GM21737 (cell line): Measurements from ENCODE around the gene LIPJ.

Experiments used
- ATAC-seq: cut with Tn5 transposase; IDR thresholded peaks from one replicate; pipeline ENCODE4 v1.9.1; 2021; ENCODE audit warnings: mild to moderate bottlenecking, moderate library complexity; ENCODE audit not compliant: unreplicated experiment

Gene LIPJ

GRCh38 chr10:88586462-88586861, at the start of gene LIPJ:
TSS of gene LIPJ (plus strand) at chr10:88586762. CDS start at chr10:88590688, 3,926 bp downstream.
- ATAC-seq = no peak

DNA sequence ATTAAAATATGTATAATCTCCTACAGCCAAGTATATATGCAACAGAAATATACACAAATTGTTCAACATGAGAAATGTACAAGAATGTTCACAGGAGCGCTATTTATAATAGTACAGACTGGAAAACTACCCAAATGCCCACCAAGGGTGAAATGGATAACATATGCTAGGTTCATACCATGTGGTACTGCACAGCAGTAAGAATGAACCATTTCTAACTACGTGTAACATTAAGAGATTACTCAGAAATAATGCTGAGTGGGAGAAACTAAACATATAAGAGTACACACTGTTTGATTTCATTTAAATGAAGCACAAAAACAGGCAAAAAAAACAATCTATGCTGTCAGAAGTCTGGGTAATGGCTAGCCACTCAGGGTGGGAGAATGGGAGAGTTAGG, 49.2 kb upstream of the LIPJ start:
- no peak for ATAC-seq

- ATAC-seq = no peak
These were observed 48.5 kb upstream of the LIPJ start for GRCh38 chr10:88538048-88538447.

- ATAC-seq = no peak
These were observed 46.2 kb upstream of the LIPJ start for GRCh38 chr10:88540351-88540750.

- no peak for ATAC-seq
These were observed 45.4 kb upstream of the LIPJ start for GRCh38 chr10:88541116-88541626.

DNA sequence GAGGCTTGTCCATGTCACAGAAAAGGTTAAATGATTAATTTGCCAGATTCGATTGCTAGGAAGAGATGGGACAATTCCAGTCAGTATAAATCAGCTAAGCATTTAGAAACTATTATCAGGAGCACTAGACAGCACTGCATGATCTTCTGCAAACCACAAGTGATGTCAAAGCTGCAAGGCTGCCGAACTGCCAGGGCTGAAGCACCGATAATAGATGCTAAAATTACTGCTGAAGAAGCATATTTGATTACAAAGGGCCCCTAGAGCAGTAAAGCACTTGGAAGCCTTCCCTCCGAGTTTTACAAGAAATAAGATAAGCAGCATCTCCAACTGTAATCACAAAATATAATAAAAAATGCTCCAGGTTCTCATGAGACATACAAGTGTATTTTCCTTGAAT, 44.0 kb upstream of the LIPJ start:
- no peak for ATAC-seq

- no peak for ATAC-seq
These were observed 42.3 kb upstream of the LIPJ start for GRCh38 chr10:88544140-88544870.

GRCh38 chr10:88545359-88545758, 41.2 kb upstream of the LIPJ start:
- ATAC-seq = no peak

DNA sequence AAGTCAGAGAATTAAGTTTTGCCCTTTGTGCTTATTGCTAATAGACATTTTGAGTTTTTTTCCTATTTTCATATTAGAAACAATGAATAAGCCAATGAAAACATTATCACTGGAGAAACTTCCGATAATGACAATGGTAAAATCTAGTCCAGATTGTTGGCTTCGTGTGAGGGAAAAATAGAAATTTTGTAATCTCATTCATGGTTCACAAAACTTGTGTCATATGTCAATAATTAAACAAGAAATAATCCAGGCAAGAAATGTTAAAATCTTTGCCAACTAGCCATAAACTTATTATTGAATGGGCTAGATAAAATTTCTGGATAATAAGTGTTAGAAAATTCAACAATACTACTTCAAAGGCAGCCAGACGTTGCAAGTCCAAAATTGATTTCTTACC, 40.1 kb upstream of the LIPJ start:
- ATAC-seq = no peak

GRCh38 chr10:88551246-88551645, 35.3 kb upstream of the LIPJ start:
- no peak for ATAC-seq

GRCh38 chr10:88553116-88553752, 33.3 kb upstream of the LIPJ start:
- ATAC-seq = peak; percentile 86

- ATAC-seq = no peak
These were observed 31.2 kb upstream of the LIPJ start for GRCh38 chr10:88555190-88555908.

DNA sequence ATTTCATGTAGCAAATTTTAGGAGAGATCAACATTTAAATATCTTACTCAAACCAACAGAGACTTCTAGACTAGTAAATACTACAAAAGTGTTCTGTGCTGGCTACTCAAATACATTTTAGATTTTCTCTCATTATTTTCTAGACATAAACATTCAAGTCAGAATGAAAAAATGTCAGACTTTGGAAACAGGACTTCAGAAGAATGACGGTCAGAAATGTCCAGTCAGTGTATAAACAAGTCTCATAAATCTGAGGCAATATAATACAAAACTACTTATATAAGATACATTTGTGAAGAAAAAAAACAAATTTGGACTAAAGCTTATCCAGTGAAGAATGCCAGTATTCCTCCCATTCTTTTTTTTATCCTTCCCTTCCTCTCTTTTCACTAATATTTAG, 29.3 kb upstream of the LIPJ start:
- ATAC-seq = no peak

DNA sequence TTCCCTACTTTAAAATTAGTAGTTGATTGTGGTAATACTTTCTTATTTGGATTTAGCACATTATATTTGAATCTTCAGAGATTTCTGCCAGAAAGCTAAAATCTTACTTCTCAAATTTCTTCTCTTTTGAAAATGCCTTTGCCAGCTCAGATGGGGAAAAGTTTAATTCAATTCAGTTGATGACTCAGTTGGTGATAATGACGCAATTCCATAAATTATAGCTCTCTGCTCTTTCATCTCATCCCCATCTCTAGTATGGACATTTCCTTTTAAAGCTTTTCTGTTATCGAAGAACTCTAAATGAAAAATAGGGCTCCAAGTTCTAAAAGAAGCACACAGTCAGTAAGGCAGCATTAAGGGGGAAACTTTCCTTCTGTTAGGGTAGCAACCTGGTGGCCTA, 28.9 kb upstream of the LIPJ start:
- no peak for ATAC-seq

- no peak for ATAC-seq
These were observed 24.4 kb upstream of the LIPJ start for GRCh38 chr10:88562152-88562551.

- no peak for ATAC-seq
These were observed 21.5 kb upstream of the LIPJ start for GRCh38 chr10:88565072-88565471.

DNA sequence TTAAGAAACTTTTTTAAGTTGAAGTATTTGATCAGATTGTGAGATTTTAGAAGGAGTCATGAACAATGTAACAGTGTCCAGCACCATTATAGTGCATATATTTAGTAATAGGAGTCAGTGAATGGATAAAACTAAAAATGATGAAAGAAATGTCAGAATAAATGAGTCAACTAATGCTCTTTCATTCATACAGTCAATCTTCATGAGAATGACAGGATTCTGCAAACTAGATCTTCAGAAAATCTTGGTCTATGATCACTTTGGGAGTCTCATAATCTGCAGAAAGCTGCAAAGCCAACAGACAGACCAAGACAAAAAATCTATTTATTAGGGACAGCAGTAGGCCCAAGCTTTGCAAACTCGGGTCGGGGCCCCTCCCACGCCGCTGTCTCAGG, 4.2 kb upstream of the LIPJ start:
- ATAC-seq = no peak

- peak; percentile 71 for ATAC-seq
These were observed 3.6 kb upstream of the LIPJ start, which contains the start of gene RNLS for GRCh38 chr10:88582806-88583583. TSS of gene RNLS (minus strand) at chr10:88583318.

DNA sequence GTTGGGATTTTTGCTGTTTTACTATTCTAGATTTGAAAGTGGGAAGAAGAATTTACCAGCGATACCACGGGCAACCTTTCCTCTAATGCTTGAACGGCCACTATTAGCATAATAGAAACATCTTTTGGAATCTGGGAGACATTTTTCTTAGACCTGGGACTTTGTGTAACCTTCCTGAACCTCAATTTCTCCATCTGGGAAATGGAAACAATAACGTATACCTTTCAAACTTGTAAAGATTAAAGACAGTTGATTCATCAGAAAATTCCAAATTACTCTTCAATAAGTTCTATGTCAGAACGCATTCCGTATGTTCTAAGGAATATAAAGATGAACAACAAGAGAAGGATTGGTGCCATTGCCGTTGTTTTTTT, 3.0 kb upstream of the LIPJ start:
- ATAC-seq = no peak

GRCh38 chr10:88592381-88592780, 5.8 kb downstream of the LIPJ start:
- no peak for ATAC-seq

GRCh38 chr10:88592906-88593305, 6.3 kb downstream of the LIPJ start:
- ATAC-seq = no peak
